GM23338 (cell line): Measurements from ENCODE around the gene CLEC2D. TPM values are rescaled to one million over a fixed set of nuclear protein-coding genes. Genes with fewer than 3 reads are reported as not detected.
"Not testable (repeated sequence)": the region's sequence is repeated elsewhere in the genome, so short reads cannot be mapped to it uniquely, and the experiment has no call there.

Source experiments
- ATAC-seq: fragments of 200-7000 bp; cut with Tn5 transposase; 3 replicates; pipeline ENCODE4 v1.9.1; 2020
- DNase-seq: peaks from one replicate; pipeline ENCODE4 v3.0.0-alpha.2; 2015; ENCODE audit warnings: low spot score
- H2AFZ ChIP-seq: fragments of 200-600 bp; sonication (generic); 2 replicates; pipeline ENCODE4 v1.8.0; 2016; ENCODE audit warnings: antibody characterized with exemption, mild to moderate bottlenecking, moderate library complexity
- H3F3A ChIP-seq: fragments of 200-600 bp; sonication (generic); replicated peaks from 2 replicates; pipeline ENCODE4 v1.8.0; 2017; ENCODE audit warnings: antibody characterized with exemption, mixed run types, low read depth
- H3K27ac ChIP-seq: fragments of 200-600 bp; sonication (generic); 2 replicates; pipeline ENCODE4 v1.6.1; 2016; ENCODE audit warnings: low read depth
- H3K27me3 ChIP-seq: fragments of 200-600 bp; sonication (generic); 2 replicates; pipeline ENCODE4 v1.8.0; 2016; ENCODE audit warnings: mild to moderate bottlenecking, mixed run types, moderate library complexity; ENCODE audit not compliant: insufficient read depth
- H3K36me3 ChIP-seq: fragments of 200-600 bp; sonication (generic); 2 replicates; pipeline ENCODE4 v1.8.0; 2016; ENCODE audit warnings: mild to moderate bottlenecking; ENCODE audit not compliant: insufficient read depth
- H3K4me1 ChIP-seq: fragments of 200-600 bp; sonication (generic); 2 replicates; pipeline ENCODE4 v1.8.0; 2016; ENCODE audit warnings: mild to moderate bottlenecking, moderate library complexity; ENCODE audit not compliant: insufficient read depth
- H3K4me2 ChIP-seq: fragments of 200-600 bp; sonication (generic); 2 replicates; pipeline ENCODE4 v1.7.1; 2017; ENCODE audit warnings: mixed run types
- H3K4me3 ChIP-seq: fragments of 200-600 bp; sonication (generic); 2 replicates; pipeline ENCODE4 v1.6.1; 2016; ENCODE audit warnings: mixed run types
- H3K79me2 ChIP-seq: fragments of 200-600 bp; sonication (generic); replicated peaks from 2 replicates; pipeline ENCODE4 v1.8.0; 2017; ENCODE audit warnings: mild to moderate bottlenecking; ENCODE audit not compliant: insufficient read depth
- H3K9me2 ChIP-seq: fragments of 200-600 bp; sonication (generic); 2 replicates; pipeline ENCODE4 v1.8.0; 2017; ENCODE audit not compliant: insufficient read depth
- H4K20me1 ChIP-seq: fragments of 200-600 bp; sonication (generic); replicated peaks from 2 replicates; pipeline ENCODE4 v1.8.0; 2017; ENCODE audit warnings: mild to moderate bottlenecking; ENCODE audit not compliant: insufficient read depth
- H3K27ac Mint-ChIP-seq: 2 replicates; pipeline ENCODE4 v1.8.0; 2020; ENCODE audit warnings: inconsistent platforms, mild to moderate bottlenecking, moderate library complexity, mixed read lengths
- H3K27me3 Mint-ChIP-seq: 3 replicates; pipeline ENCODE4 v1.8.0; 2022; ENCODE audit warnings: low read depth, mild to moderate bottlenecking, moderate library complexity, mixed read lengths, inconsistent platforms; ENCODE audit not compliant: insufficient read depth, poor library complexity
- H3K36me3 Mint-ChIP-seq: 3 replicates; pipeline ENCODE4 v1.8.0; 2021; ENCODE audit warnings: low read depth, mild to moderate bottlenecking, inconsistent platforms, moderate library complexity, mixed read lengths
- H3K4me1 Mint-ChIP-seq: 3 replicates; pipeline ENCODE4 v1.8.0; 2020; ENCODE audit warnings: mild to moderate bottlenecking, inconsistent platforms, mixed read lengths
- H3K4me3 Mint-ChIP-seq: 3 replicates; pipeline ENCODE4 v1.8.0; 2021; ENCODE audit warnings: moderate library complexity, mild to moderate bottlenecking, inconsistent platforms, mixed read lengths
- H3K9me3 Mint-ChIP-seq: 3 replicates; pipeline ENCODE4 v1.8.0; 2020; ENCODE audit warnings: moderate library complexity, mild to moderate bottlenecking, inconsistent platforms, mixed read lengths
- CTCF ChIP-seq, 2 experiments: fragments of 200-600 bp in 1 of 2; sonication (generic) in 1 of 2; conservative IDR thresholded peaks; 2 replicates each; pipeline versions ENCODE4 v1.5.1 to v1.6.1; 2016 to 2017; ENCODE audit warnings: antibody characterized with exemption in 2 of 2, low read depth in 2 of 2, mild to moderate bottlenecking in 2 of 2, moderate library complexity in 1 of 2
- POLR2AphosphoS5 ChIP-seq: IDR thresholded peaks from 2 replicates; pipeline ENCODE4 v1.6.1; 2016; ENCODE audit warnings: antibody characterized with exemption, low read depth
- STAT1 ChIP-seq: IDR thresholded peaks from one replicate; pipeline ENCODE4 v1.6.1; 2016; ENCODE audit warnings: antibody characterized with exemption; ENCODE audit not compliant: unreplicated experiment
- ZNF462 ChIP-seq: fragments of 250-450 bp; sonication (Bioruptor Pico); IDR thresholded peaks from 2 replicates; pipeline ENCODE4 v1.5.0; 2020; ENCODE audit warnings: mild to moderate bottlenecking, moderate library complexity
- polyA plus RNA-seq: library from polyadenylated mRNA; unstranded; fragments of >200 nt; fragmentation: Nextera tagmentation; extraction: Ambion mirVana; gene quantifications from 2 replicates; pipeline ENCODE4 v1.2.1, GENCODE V29; 2016
- total RNA-seq: library from RNA; depleted of rRNA; stranded (reverse); fragments of >200 nt; shearing (Covaris generic); gene quantifications from 2 replicates; pipeline ENCODE4 v1.2.3, GENCODE V29; 2014

CLEC2D gene
- total and polyA plus RNA-seq, 2 experiments from 2014 or later, result 6.9 to 7.1 TPM

GRCh38 chr12:9668161-9669018, 1.1 kb upstream of the CLEC2D start:
- ATAC-seq (no peak), DNase-seq (no peak)
- Mint-ChIP-seq H3K27me3 (peaks cover under 1% of the 10 kb centered on the region), H3K36me3 (peaks cover 16% of the 10 kb centered on the region), H3K9me3 (no peaks in the 10 kb centered on the region), H3K4me1 (peaks cover 5% of the 10 kb centered on the region; the same call in 1 of the 3 replicates), H3K27ac (peak overlapping the region; percentile 76; the same call in 1 of the 2 replicates), H3K4me3 (no peak overlapping the region)
- Histone ChIP-seq H4K20me1 (no peaks in the 10 kb centered on the region), H3K4me3 (no peak overlapping the region), H3K79me2 (no peaks in the 10 kb centered on the region), H3F3A (no peaks in the 10 kb centered on the region), H3K4me2 (no peak overlapping the region), H2AFZ (no peak overlapping the region), H3K9me2 (no peaks in the 10 kb centered on the region), H3K36me3 (no peaks in the 10 kb centered on the region), H3K27me3 (no peaks in the 10 kb centered on the region), H3K27ac (no peak overlapping the region), H3K4me1 (no peaks in the 10 kb centered on the region)
- no peak for TF ChIP-seq STAT1

DNA sequence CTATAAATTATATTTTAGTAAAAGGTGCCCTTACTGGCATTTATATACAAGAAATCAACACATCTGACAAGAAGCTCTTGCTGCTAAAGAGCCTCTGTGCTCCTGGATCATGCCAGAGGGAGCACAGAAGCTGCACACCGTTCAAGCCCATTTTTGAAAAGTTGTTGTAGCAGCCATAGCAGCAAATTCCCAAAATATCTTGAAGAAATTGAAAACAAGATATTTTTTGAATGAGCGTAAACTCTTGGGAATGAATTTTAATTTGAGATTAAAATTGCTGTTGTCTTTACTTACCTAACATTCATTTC, 540 bp upstream of the CLEC2D start:
- DNase-seq (no peak), ATAC-seq (no peak)
- Histone ChIP-seq H4K20me1 (no peaks in the 10 kb centered on the region), H3K9me2 (no peaks in the 10 kb centered on the region), H3K4me2 (no peak overlapping the region), H3K4me3 (no peak overlapping the region), H3K79me2 (no peaks in the 10 kb centered on the region), H2AFZ (no peak overlapping the region), H3K4me1 (no peaks in the 10 kb centered on the region), H3F3A (no peaks in the 10 kb centered on the region), H3K27me3 (no peaks in the 10 kb centered on the region), H3K36me3 (no peaks in the 10 kb centered on the region), H3K27ac (no peak overlapping the region)
- TF ChIP-seq ZNF462 (CRISPR knock-in tag) (no peak), POLR2AphosphoS5 (no peak), CTCF (conservative IDR thresholded peaks at IDR 0.05; ENCODE audit: low read depth in 2 of 2) (no peak)
- H3K27ac Mint-ChIP-seq, result no peak overlapping the region
- H3K27me3 Mint-ChIP-seq, result peaks cover 3% of the 10 kb centered on the region
- no peak overlapping the region for H3K4me3 Mint-ChIP-seq
- H3K36me3 Mint-ChIP-seq, result peaks cover 14% of the 10 kb centered on the region
- H3K4me1 Mint-ChIP-seq, result peaks cover 8% of the 10 kb centered on the region; the same call in 1 of the 3 replicates
- H3K9me3 Mint-ChIP-seq, result no peaks in the 10 kb centered on the region

DNA sequence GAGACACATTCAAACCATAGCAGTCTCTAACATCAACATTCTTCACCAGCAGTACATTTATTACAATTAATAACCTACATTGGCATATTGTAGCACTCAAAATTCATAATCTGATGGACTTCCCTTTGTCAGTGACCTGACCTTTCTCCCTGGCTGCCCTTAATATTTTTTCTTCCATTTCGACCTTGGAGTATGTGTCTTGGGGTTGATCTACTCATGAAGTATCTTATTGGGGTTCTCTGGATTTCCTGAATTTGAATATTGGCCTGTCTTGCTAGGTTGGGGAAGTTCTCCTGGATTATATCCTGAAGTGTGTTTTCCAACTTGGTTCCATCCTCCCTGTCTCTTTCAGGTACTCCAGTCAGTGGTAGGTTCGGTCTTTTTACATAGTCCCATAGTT, 2.8 kb downstream of the CLEC2D start:
- H2AFZ ChIP-seq, H3K4me3 Mint-ChIP-seq, ATAC-seq, H3K27ac Mint-ChIP-seq, H3K4me1 ChIP-seq, H3K36me3 Mint-ChIP-seq, H3F3A ChIP-seq, H3K36me3 ChIP-seq, H3K27me3 ChIP-seq, H3K27me3 Mint-ChIP-seq, H3K4me3 ChIP-seq, H3K9me3 Mint-ChIP-seq, H3K4me2 ChIP-seq, H4K20me1 ChIP-seq, H3K27ac ChIP-seq, H3K9me2 ChIP-seq, H3K79me2 ChIP-seq, DNase-seq: not testable (repeated sequence)
- peaks cover 12% of the 10 kb centered on the region; the same call in 2 of the 3 replicates for H3K4me1 Mint-ChIP-seq
